KOPT-K1 (cell line): Measurements from ENCODE around the gene GNA14.

Experiments
- H3K27ac ChIP-seq: fragments of 200-600 bp; sonication (generic); 2 replicates; pipeline ENCODE4 v1.5.1; 2016; ENCODE audit warnings: antibody characterized with exemption, mild to moderate bottlenecking, low read depth, low read length; ENCODE audit not compliant: poor library complexity, severe bottlenecking
- H3K36me3 ChIP-seq: fragments of 200-600 bp; sonication (generic); 2 replicates; pipeline ENCODE4 v1.5.1; 2017; ENCODE audit warnings: antibody characterized with exemption, mild to moderate bottlenecking, low read length, moderate library complexity; ENCODE audit not compliant: insufficient read depth
- H3K9me3 ChIP-seq: fragments of 200-600 bp; sonication (generic); 2 replicates; pipeline ENCODE4 v1.5.1; 2017; ENCODE audit warnings: antibody characterized with exemption, low read length, mild to moderate bottlenecking; ENCODE audit not compliant: insufficient read depth, poor library complexity, severe bottlenecking

GNA14 gene

DNA sequence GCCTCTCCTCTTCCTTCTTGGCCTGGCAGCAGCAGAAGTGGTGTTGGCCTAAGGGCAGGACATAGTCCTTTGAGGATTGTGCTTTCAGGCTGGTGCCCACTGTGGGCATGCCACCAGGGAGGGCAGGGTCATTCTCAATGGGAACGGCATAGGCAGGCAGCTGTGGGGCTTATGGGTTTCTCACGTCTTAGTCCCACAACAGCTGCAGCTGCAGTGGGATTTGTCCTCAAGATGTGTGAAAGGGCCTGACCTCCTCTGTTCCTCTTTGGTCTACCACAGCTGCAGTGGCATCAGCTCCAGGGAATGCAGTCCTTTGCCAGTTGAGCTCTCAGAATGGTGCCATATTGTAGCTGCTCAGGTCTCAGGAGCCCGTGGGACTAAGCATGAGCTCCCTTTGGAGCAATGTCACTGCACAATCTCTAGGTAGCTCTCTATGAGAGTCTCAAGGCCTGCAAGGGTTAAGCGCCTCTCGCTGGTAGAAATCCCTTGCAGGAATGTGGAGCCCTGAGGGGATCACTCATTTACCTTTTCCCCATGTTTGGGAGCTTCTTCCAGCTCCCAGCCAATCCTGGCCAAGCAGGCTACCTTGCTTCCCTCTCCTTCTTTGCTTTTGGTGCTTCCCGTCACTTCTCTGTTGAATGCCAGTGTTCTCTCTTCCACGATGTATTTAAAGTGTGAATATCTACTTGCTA, 104.8 kb downstream of the GNA14 start:
- no peaks in the 10 kb centered on the region for H3K36me3 ChIP-seq

DNA sequence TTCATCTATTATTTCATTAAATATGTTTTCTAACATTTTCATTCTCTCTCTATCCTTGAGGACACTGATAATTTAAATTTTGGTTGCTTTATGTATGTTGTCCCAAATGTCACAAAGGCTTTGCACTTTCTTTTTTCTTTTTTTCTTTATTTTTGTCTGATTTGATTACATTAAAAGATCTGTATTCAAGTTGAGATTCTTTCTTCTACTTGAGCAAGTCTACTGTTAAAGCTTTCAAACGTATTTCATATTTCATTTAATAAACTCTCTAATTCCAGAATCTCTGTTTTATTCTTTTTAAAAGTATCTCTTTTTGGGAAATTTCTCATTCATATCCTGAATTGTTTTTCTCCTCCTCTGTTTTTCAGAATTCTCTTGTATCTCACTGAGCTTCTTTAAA, 106.5 kb downstream of the GNA14 start:
- peaks cover 29% of the 10 kb centered on the region for H3K9me3 ChIP-seq
- no peak overlapping the region for H3K27ac ChIP-seq
- H3K36me3 ChIP-seq = no peaks in the 10 kb centered on the region

More for the DNA sequence above, 104.8 kb downstream of the GNA14 start:
- H3K9me3 ChIP-seq = peaks cover 29% of the 10 kb centered on the region
- H3K27ac ChIP-seq = no peak overlapping the region

DNA sequence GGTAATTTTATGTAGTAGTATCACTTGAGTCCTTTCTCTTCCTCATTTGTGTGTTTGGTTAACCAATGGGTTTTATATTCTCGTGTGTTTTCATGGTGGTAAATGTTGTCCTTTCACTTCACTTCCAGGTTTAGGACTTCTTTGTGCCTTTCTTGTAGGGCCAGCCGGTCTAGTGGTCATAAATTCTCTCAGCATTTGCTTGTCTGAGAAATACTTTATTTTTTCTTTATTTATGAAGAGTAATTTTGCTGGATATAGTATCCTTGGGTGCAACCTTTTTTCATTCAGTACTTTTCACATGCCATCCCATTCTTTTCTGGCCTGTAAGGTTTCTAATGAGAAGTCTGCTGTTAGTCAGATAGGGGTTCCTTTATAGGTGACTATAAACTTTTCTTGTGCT, 107.1 kb downstream of the GNA14 start:
- H3K27ac ChIP-seq = no peak overlapping the region
- H3K9me3 ChIP-seq = peaks cover 29% of the 10 kb centered on the region
- H3K36me3 ChIP-seq = no peaks in the 10 kb centered on the region

DNA sequence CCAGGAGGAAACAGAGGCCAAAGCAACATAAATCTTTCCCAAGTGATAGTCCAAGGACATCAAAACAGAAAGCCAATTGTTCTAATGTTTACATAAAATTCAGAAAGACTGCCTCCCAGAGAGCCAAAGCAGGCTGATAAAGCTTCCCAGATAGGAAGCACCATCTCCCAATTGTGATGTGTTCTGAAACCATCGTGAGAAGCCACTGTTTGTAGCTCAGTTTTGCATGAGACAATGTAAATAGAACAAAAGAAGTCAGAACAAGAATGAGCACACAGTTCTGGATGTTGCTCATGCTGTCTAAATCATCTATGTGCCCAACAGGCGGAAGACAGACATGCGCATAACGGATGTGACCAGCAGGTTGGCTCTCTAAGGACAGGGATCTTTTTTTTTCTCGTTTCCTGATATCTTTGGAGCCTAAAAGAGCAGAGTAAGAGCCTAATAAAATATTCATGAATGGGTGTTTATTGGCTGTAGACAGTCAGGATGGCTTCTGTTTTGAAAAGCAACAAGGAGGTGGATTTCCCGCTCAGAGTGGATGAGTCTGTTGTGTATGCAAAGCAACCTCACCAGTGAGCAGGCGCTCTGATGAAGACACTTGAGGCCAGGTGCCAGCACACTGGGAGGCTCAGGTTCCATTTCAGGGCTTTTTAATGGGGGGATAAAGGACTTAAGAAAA, 113.6 kb downstream of the GNA14 start:
- Histone ChIP-seq H3K36me3 (no peaks in the 10 kb centered on the region), H3K9me3 (no peaks in the 10 kb centered on the region), H3K27ac (no peak overlapping the region)

DNA sequence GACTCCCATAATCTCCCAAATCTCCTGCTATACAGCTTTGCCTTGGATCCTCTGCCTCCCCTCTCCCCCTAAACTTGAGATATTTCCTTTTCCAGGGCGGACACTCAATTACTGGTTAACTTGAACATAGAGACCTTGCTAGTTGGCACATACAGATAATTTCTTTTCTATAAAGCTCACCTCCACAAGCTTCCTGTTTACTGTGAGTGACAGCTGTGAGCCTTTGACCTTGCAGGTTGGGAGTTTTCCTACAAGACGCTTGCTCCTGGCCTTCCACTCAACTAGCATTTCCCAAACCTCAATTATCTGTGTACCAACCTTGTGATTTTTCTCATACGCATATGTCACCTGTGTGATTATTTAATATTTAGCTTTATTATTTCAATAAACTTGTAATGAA, 114.5 kb downstream of the GNA14 start:
- no peak overlapping the region for H3K27ac ChIP-seq
- no peaks in the 10 kb centered on the region for H3K36me3 ChIP-seq
- no peaks in the 10 kb centered on the region for H3K9me3 ChIP-seq

DNA sequence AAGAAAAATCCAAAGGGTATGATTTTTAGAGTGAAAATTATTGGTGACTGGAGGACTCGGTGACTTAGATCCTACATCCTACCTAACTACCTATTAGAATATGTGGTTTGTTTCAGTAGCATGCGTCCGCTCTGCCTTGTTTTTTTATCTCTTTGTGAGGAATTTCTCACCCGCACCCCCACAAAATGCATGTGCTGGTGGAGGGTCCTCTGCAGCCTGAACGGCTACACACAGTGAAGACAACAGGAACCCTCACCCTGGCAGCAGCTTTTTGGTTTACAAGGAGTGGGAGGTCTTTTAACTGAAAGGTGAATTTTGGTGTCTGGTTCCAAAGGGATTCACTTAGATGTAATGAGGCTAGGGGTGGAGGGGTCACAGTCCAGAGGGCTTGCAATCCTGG, 115.5 kb downstream of the GNA14 start:
- Histone ChIP-seq H3K9me3 (no peaks in the 10 kb centered on the region), H3K36me3 (no peaks in the 10 kb centered on the region), H3K27ac (no peak overlapping the region)

DNA sequence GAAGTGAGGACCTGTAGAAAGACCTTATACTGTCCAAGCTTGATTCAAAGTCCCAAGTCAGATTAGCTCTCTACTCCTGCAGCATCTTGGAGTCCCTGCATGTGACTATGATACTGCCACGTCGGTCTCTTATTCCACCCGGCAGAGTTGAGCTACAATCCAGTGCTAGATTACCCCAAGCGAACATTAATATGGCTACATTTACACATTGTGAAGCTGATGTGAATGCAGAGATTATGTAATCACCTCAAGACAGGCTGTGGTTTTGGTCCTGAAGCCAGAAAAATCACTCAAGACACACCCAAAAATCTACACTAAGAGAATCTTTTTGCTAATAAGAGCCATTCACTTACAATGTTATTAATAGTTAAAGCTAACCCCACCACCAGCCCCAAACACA, 116.7 kb downstream of the GNA14 start:
- H3K9me3 ChIP-seq = no peaks in the 10 kb centered on the region
- no peak overlapping the region for H3K27ac ChIP-seq
- no peaks in the 10 kb centered on the region for H3K36me3 ChIP-seq

DNA sequence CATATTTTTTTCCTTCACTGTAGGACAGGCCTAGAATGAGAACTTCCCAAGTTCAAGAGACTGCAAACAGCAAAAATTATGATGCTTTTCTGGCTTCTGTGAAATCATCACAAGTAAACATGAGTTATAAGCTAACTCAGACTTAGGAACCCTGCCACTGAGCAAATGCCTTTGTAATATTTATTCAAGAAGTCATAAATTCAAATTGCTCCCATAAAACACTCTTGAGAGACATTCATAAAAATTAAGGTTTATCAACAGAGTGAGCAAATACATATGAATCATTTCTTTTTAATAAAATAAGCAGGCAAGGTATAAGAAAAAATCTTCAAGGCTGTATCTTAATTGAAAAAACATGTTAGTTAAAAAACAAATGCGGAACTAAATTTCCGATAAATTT, 124.2 kb downstream of the GNA14 start:
- Histone ChIP-seq H3K27ac (no peak overlapping the region), H3K36me3 (no peaks in the 10 kb centered on the region), H3K9me3 (no peaks in the 10 kb centered on the region)

DNA sequence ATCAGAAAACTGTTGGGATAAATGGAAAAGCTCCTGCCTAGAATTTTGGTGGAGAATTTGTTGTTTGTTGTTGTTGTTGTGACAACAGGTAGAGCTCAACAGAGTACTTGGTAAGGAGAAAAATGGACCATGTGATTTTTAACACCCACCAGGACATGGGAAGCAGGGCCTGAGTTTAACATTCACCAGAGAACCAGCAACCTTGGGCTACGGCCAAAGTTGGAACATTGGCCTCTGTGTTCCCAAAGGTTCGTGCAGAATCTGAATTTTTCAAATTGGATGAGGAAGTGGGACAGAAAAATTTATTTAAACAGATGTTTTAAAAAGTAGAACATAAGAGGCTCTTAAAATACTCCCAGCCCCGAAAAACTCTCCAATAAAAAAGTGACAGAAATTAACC, 127.0 kb downstream of the GNA14 start:
- Histone ChIP-seq H3K36me3 (no peaks in the 10 kb centered on the region), H3K9me3 (no peaks in the 10 kb centered on the region), H3K27ac (no peak overlapping the region)

DNA sequence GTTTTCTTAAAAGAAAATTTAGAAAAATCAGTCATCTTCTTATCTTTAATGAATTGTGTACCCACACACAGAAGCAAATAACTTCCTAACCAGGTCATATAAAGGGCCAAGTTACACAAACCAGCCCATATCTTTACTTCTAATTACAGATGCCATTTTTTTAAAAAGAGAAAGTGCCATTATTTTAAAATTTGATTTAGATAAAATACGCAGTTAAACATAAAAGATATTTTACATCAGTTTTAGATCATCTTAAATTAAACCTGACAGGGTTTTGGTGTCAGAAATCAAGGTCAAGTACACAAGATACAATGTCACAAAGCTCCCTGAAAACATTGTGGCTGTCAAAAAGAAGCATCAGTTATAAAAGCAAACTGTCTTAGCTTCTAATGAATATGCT, 129.4 kb downstream of the GNA14 start:
- Histone ChIP-seq H3K27ac (no peak overlapping the region), H3K9me3 (no peaks in the 10 kb centered on the region), H3K36me3 (no peaks in the 10 kb centered on the region)

DNA sequence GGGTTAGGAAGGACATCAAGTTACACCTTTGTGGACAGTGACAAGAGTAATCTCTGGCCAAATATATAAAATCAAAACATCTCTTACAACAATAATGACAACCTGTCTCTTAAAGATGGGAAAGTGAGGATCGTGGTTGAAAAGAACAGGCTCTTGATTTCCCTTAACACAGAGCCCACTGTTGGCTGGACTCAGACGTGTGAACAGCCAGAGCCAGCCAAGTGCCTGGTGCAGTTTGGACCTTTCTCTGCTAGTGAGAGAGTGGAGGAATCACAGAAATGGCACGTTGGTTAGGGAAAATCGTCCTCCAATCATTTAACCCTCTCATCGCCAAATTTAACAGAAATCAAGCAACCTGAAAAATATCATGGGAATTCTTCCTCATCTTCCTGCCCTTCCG, 131.3 kb downstream of the GNA14 start:
- Histone ChIP-seq H3K36me3 (no peaks in the 10 kb centered on the region), H3K9me3 (no peaks in the 10 kb centered on the region), H3K27ac (no peak overlapping the region)

DNA sequence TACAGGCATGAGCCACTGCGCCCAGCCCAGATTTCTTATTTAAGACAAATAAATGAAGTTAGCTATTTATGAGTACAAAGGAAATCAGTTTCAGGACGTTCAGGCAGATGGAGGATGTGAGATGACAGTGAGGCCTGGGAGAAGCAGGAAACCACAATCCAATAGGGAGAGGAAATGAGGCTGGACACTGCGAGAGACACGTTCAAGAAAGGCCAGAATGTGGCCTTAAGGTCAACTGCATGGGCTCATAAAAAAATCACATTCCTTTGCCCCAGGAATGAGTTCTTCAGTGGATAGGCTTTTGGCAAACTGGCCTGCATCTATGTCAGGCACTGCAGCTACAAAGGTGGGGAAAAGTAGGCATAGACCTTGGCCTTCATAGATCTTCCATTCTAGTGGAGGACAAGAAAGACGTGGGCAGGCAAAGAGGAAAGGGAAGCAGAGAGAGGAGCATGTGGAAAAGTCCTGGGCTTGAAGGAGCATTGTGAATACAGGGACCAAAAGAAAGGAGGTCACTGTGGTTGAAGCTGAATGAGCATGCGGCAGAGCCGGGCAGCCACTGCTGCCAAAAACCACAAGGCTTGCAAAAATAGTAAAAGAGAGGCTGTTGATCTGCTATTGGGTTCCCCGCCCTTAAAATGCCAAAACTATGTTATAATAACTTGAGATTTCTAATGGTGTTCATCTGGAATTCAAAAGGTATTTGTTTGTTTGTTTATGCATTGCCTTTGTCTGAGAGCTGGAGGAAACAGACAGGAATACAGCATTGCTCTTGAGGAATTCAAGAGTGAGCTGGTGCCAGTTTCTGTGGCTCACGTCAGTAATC, 133.0 kb downstream of the GNA14 start:
- H3K36me3 ChIP-seq = no peaks in the 10 kb centered on the region
- no peak overlapping the region for H3K27ac ChIP-seq
- H3K9me3 ChIP-seq = no peaks in the 10 kb centered on the region

DNA sequence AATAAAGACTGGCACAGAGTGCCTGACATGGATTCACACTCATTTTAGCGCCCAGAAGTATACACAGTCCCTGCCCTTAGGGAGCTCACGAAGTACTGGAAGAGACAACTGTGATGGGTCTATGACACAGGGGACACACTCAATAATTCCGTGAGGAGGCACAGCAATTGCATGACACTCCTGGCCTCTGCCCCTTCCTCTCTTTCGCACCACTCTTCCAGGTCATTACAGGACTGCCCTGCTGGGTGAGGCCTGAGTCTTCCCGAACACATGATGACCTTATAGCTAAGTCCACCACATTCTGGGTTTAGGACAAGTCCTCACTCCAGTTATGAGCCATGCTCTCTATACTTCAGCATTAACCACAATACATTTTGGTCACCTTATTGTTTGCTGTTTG, 134.7 kb downstream of the GNA14 start:
- Histone ChIP-seq H3K9me3 (no peaks in the 10 kb centered on the region), H3K27ac (no peak overlapping the region), H3K36me3 (no peaks in the 10 kb centered on the region)

DNA sequence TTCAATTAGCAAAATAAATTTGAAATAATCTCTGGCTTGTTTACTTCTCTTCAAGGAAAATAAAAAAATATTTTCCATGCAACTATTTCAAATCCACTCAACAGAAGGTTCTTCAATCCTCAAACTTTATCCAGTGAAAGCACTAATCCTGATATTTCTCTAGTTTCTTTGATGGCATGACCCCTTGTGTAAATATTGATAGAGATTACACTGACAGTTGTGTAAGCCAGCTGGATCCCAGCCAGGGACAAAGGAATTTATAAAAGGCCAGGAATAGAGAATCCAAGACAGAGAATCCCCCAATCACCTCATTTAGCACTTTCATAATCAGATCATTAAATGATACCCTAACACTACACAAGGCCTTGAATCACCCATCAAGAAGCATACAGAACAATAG, 135.2 kb downstream of the GNA14 start:
- no peaks in the 10 kb centered on the region for H3K9me3 ChIP-seq
- H3K36me3 ChIP-seq = no peaks in the 10 kb centered on the region
- no peak overlapping the region for H3K27ac ChIP-seq

DNA sequence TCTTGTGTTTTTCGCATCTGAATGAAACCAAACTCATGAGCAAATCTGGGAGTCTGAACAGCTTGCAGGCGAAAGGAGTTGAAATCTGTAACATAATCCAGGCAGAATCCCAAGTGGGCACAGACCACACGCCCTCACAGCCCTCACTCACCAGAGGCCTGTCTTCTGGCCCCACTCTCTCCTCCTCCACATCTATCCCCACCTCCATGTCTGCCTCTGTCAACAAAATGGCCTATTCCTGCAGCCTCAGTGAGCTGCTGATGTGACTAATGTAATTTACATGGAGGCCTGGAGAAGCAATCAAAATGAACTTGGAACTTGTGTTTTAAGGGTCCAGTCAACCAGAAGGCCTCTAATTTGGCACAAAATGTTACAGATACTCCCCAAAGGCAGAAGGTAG, 136.6 kb downstream of the GNA14 start:
- Histone ChIP-seq H3K9me3 (no peaks in the 10 kb centered on the region), H3K36me3 (no peaks in the 10 kb centered on the region), H3K27ac (no peak overlapping the region)
